HepG2 (cell line): ENCODE measurements around the gene FBXW2. TPM values are rescaled to one million over a fixed set of nuclear protein-coding genes. Genes with fewer than 3 reads are reported as not detected.

ENCODE experiments used
- ATAC-seq: fragments of 200-7000 bp; cut with Tn5 transposase; 3 replicates; pipeline ENCODE4 v1.9.1; 2020; ENCODE audit warnings: mild to moderate bottlenecking, moderate library complexity
- BruUV-seq: library from RNA; stranded (reverse); fragments of 400-500 nt; replicated peaks from 2 replicates; lab custom pipeline; 2021; lab: Mats Ljungman, UMichigan
- CTCF ChIA-PET: fragments of 300-600 bp; formaldehyde crosslinking; extraction: SDS; loops from one replicate; lab custom pipeline; 2021; ENCODE audit warnings: low total read pairs, inconsistent platforms, low intra/inter-chr PET ratio; lab: Yijun Ruan, JAX
- POLR2A ChIA-PET: fragments of 350-600 bp; sonication (Branson Sonifier 250); formaldehyde crosslinking; loops from one replicate; lab custom pipeline; 2020; ENCODE audit warnings: antibody characterized with exemption, inconsistent platforms; lab: Yijun Ruan, JAX
- DNase-seq: peaks from one replicate; pipeline ENCODE4 v3.0.0-alpha.2; 2015; ENCODE audit warnings: low spot score
- FAIRE-seq: peaks from 3 replicates; lab custom pipeline; 2011; peaks lifted over from hg19 to GRCh38; lab: Jason Lieb, UNC
- H2AFZ ChIP-seq: one replicate; pipeline ENCODE4 v1.6.1; 2011; ENCODE audit warnings: low read length, inconsistent platforms
- H3K27ac ChIP-seq: fragments of 300-600 bp; 3 replicates; pipeline ENCODE4 v1.8.0; 2011; ENCODE audit warnings: mixed run types, mild to moderate bottlenecking, mixed read lengths, low read length, inconsistent platforms; ENCODE audit not compliant: insufficient read depth; ENCODE audit errors: extremely low read length
- H3K27me3 ChIP-seq, 2 experiments: fragments of 200-600 bp in 1 of 2; 2 replicates in 1 of 2; 3 replicates in 1 of 2; pipeline versions ENCODE4 v1.6.0 to v1.8.0; 2011; ENCODE audit warnings: low read length in 2 of 2, mild to moderate bottlenecking in 2 of 2, moderate library complexity in 2 of 2, inconsistent platforms in 1 of 2; ENCODE audit not compliant: insufficient read depth in 2 of 2, control insufficient read depth in 1 of 2
- H3K36me3 ChIP-seq, 2 experiments: fragments of 200-600 bp in 1 of 2; replicated peaks in 1 of 2; 2 replicates in 1 of 2; 3 replicates in 1 of 2; pipeline versions ENCODE4 v1.5.1 to v1.8.0; 2011; ENCODE audit warnings: low read length in 2 of 2, inconsistent platforms in 1 of 2; ENCODE audit not compliant: insufficient read depth in 2 of 2, control insufficient read depth in 1 of 2
- H3K4me1 ChIP-seq: 2 replicates; pipeline ENCODE4 v1.5.1; 2012; ENCODE audit warnings: low read length, inconsistent platforms; ENCODE audit not compliant: insufficient read depth
- H3K4me2 ChIP-seq: 2 replicates; pipeline ENCODE4 v1.6.0; 2011; ENCODE audit warnings: low read depth, low read length, inconsistent platforms
- H3K4me3 ChIP-seq, 3 experiments: fragments of 200-600 bp in 1 of 3; sonication (generic), shearing (Covaris generic) in 1 of 3; replicated peaks in 1 of 3; 2 replicates each; pipeline ENCODE4 v1.5.1; 2011 to 2016; ENCODE audit warnings: low read length in 3 of 3, inconsistent platforms in 2 of 3, low read depth in 2 of 3, mild to moderate bottlenecking in 2 of 3, control low read depth in 1 of 3, mixed read lengths in 1 of 3; ENCODE audit not compliant: insufficient read depth in 1 of 3
- H3K79me2 ChIP-seq: one replicate; pipeline ENCODE4 v1.6.1; 2011; ENCODE audit warnings: low read length, inconsistent platforms; ENCODE audit not compliant: insufficient read depth
- H3K9ac ChIP-seq: 2 replicates; pipeline ENCODE4 v1.6.0; 2011; ENCODE audit warnings: mild to moderate bottlenecking, low read depth, low read length, inconsistent platforms; ENCODE audit not compliant: insufficient read depth
- H3K9me3 ChIP-seq: 2 replicates; pipeline ENCODE4 v1.5.1; 2012; ENCODE audit warnings: mild to moderate bottlenecking, low read length
- H4K20me1 ChIP-seq: 2 replicates; pipeline ENCODE4 v1.6.0; 2011; ENCODE audit warnings: inconsistent platforms, mild to moderate bottlenecking, low read length, moderate library complexity; ENCODE audit not compliant: insufficient read depth
- CAMTA2 ChIP-seq: sonication (generic); formaldehyde crosslinking; IDR thresholded peaks from 2 replicates; pipeline ENCODE4 v1.4.0; 2020; ENCODE audit warnings: mild to moderate bottlenecking, missing genetic modification reagents, borderline replicate concordance
- CBX5 ChIP-seq: sonication (generic); formaldehyde crosslinking; IDR thresholded peaks from 2 replicates; pipeline ENCODE4 v1.4.0; 2020; ENCODE audit warnings: missing genetic modification reagents, borderline replicate concordance
- CCAR2 ChIP-seq: fragments of 200-400 bp; formaldehyde crosslinking; optimal IDR thresholded peaks from 2 replicates; pipeline ENCODE3; 2018; ENCODE audit warnings: low read depth, mild to moderate bottlenecking, low read length, moderate library complexity
- CEBPG ChIP-seq: IDR thresholded peaks from 2 replicates; pipeline ENCODE4 v1.6.1; 2016
- CREB1 ChIP-seq, 2 experiments: fragments of 450-650 bp in 1 of 2; IDR thresholded peaks; 2 replicates each; pipeline ENCODE4 v1.6.1; 2016 to 2017; ENCODE audit warnings: control low read depth in 1 of 2, mild to moderate bottlenecking in 1 of 2, missing compliant biosample characterization in 1 of 2, missing genetic modification characterization in 1 of 2
- DMAP1 ChIP-seq: IDR thresholded peaks from 2 replicates; pipeline ENCODE4 v1.6.1; 2016
- DNMT3B ChIP-seq: conservative IDR thresholded peaks from 2 replicates; pipeline ENCODE4 v1.6.1; 2016; ENCODE audit warnings: missing biosample characterization, control low read depth
- EP300 ChIP-seq, 3 experiments: sonication (generic) in 1 of 3; formaldehyde crosslinking in 1 of 3; IDR thresholded peaks; 2 replicates each; pipeline versions ENCODE4 v1.5.1 to v1.6.1; 2011 to 2020; ENCODE audit warnings: low read depth in 2 of 3, low read length in 2 of 3, borderline replicate concordance in 1 of 3, improper control_type of control experiment in 1 of 3, mild to moderate bottlenecking in 1 of 3, missing genetic modification reagents in 1 of 3, moderate library complexity in 1 of 3
- FOSL2 ChIP-seq: sonication (generic); formaldehyde crosslinking; IDR thresholded peaks from 2 replicates; pipeline ENCODE4 v1.4.0; 2020; ENCODE audit warnings: missing genetic modification reagents
- GATAD2A ChIP-seq: IDR thresholded peaks from 2 replicates; pipeline ENCODE4 v1.6.1; 2016
- HDAC2 ChIP-seq: sonication (generic); formaldehyde crosslinking; IDR thresholded peaks from 2 replicates; pipeline ENCODE4 v1.4.0; 2020; ENCODE audit warnings: missing genetic modification reagents
- HMG20A ChIP-seq: IDR thresholded peaks from 2 replicates; pipeline ENCODE4 v1.6.1; 2016; ENCODE audit warnings: borderline replicate concordance
- NCOA2 ChIP-seq: sonication (generic); formaldehyde crosslinking; IDR thresholded peaks from 2 replicates; pipeline ENCODE4 v1.8.0; 2022; ENCODE audit warnings: inconsistent platforms
- RXRA ChIP-seq: sonication (generic); formaldehyde crosslinking; IDR thresholded peaks from 2 replicates; pipeline ENCODE4 v1.5.1; 2020; ENCODE audit warnings: missing genetic modification reagents
- TCF7 ChIP-seq: sonication (generic); IDR thresholded peaks from 2 replicates; pipeline ENCODE4 v1.6.1; 2016; ENCODE audit warnings: antibody characterized with exemption, low read depth
- ZNF556 ChIP-seq: sonication (generic); formaldehyde crosslinking; IDR thresholded peaks from 2 replicates; pipeline ENCODE4 v1.4.0; 2020; ENCODE audit warnings: mild to moderate bottlenecking, missing genetic modification reagents, borderline replicate concordance
- ZNF713 ChIP-seq: sonication (generic); formaldehyde crosslinking; IDR thresholded peaks from 2 replicates; pipeline ENCODE4 v1.4.0; 2020; ENCODE audit warnings: mild to moderate bottlenecking, missing genetic modification reagents
- ZNF775 ChIP-seq: sonication (generic); formaldehyde crosslinking; IDR thresholded peaks from 2 replicates; pipeline ENCODE4 v1.4.0; 2020; ENCODE audit warnings: missing genetic modification reagents, mild to moderate bottlenecking, moderate library complexity, borderline replicate concordance
- WGBS: methylation state at CpG from one replicate; pipeline ENCODE4 v1.1.6; 2017; ENCODE audit warnings: low lambda C conversion rate; 5-methylcytosine and 5-hydroxymethylcytosine counted together
- in situ Hi-C: cut with HindIII; loops from 2 replicates; pipeline ENCODE4 v1.10.0; 2017; ENCODE audit warnings: low pct_unique_long_range_greater_than_20kb; ENCODE audit not compliant: extremely low pct_ligation_motif_present
- intact Hi-C: fragments of 100-400 bp; cut with micrococcal nuclease; formaldehyde crosslinking; loops from one replicate; pipeline ENCODE4 v1.10.0; 2022; ENCODE audit not compliant: unreplicated experiment
- polyA plus RNA-seq, 8 experiments: library from polyadenylated mRNA; depleted of rRNA in 3 of 8; stranded (reverse) in 7 of 8; unstranded in 1 of 8; fragments of >200 nt; fragmentation: Illumina TruSeq in 4 of 8; extraction: Trizol in 4 of 8; gene quantifications; 2 replicates each; pipeline versions ENCODE4 v1.2.1 to v1.2.3, GENCODE V29; 2011 to 2016; ENCODE audit warnings: low read depth in 4 of 8, missing spikeins in 1 of 8, mixed read lengths in 1 of 8; ENCODE audit not compliant: insufficient read depth in 1 of 8
- total RNA-seq, 5 experiments: library from RNA; depleted of rRNA; stranded (reverse); fragments of >200 nt; fragmentation: Illumina TruSeq; extraction: Trizol; gene quantifications; 2 replicates each; pipeline ENCODE4 v1.2.3, GENCODE V29; 2016; ENCODE audit warnings: low read depth in 1 of 5
- TF ChIP-seq, protein P1 (sequence below): sonication (generic); formaldehyde crosslinking; IDR thresholded peaks from 2 replicates; pipeline ENCODE4 v1.4.0; 2020; ENCODE audit warnings: mild to moderate bottlenecking, missing genetic modification reagents, borderline replicate concordance
- TF ChIP-seq, protein P2 (sequence below): sonication (generic); formaldehyde crosslinking; IDR thresholded peaks from 2 replicates; pipeline ENCODE4 v1.4.0; 2020; ENCODE audit warnings: missing genetic modification reagents, borderline replicate concordance

FBXW2 gene
- total and polyA plus RNA-seq, 2 of the 13 experiments (the other 11 are each of a cell fraction or from before 2014, with no cell fraction given) = 35.4 to 43.1 TPM

DNA sequence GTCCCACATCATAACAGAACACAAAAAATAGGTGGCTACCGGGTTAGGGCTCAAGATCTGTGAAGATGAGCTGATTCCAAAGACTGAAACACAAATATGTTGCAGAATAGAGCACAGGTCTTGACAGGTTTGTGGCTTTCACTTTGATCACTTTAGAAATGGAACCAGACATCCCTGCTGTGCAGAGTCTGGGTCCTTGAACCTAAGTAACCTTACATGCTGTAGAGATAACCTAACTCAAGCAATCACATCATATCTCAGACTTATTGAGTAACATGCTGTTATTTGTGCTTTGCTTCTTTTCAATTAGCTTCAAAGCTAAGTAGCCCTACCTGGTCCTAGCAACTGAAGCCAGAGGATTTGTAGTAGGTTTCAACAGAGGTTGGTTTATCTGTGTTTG is 24.3 kb downstream of the FBXW2 start:
- peak; percentile 62 for DNase-seq
- POLR2A ChIA-PET = interaction anchor here (1.3 to 5.2 kb wide), 3 partner anchors 10 to 74 kb away, joined by 3 to 76 read pairs (median 52); partner anchors contain the start of genes FBXW2 and PSMD5
- Histone ChIP-seq H3K36me3 (peaks cover 7 to 45% of the 10 kb centered on the region in 2 experiments), H3K9me3 (no peaks in the 10 kb centered on the region), H3K79me2 (no peaks in the 10 kb centered on the region), H3K4me1 (peaks cover 48% of the 10 kb centered on the region), H3K9ac (no peak overlapping the region), H4K20me1 (no peaks in the 10 kb centered on the region), H3K4me3 (no peak overlapping the region), H2AFZ (no peak overlapping the region), H3K27ac (peak overlapping the region; percentile 26), H3K4me2 (no peak overlapping the region), H3K27me3 (no peaks in the 10 kb centered on the region)
- intact Hi-C loops = no loop called here
- FAIRE-seq = peak; percentile 92
- BruUV-seq = no TSS peak
- peak; percentile 55 for ATAC-seq
- 12% methylated on average over 1 of the region's 1 CpG for whole genome bisulfite sequencing
- in situ Hi-C loops = no loop called here
- CTCF ChIA-PET = no interaction called here
- TF ChIP-seq CBX5 (CRISPR knock-in tag) = no peak
- peak; percentile 56; the same call in 1 of the 2 replicates for TF ChIP-seq TCF7
- TF ChIP-seq CEBPG (CRISPR knock-in tag) = peak; percentile 63
- peak; percentile 84 for TF ChIP-seq GATAD2A (CRISPR knock-in tag)
- TF ChIP-seq HDAC2 (CRISPR knock-in tag) = peak; percentile 43; the same call in 1 of the 2 replicates
- TF ChIP-seq EP300 (IDR thresholded peaks at IDR 0.05; ENCODE audit: low read depth in 2 of 2, low read length in 2 of 2) = peak in 1 of 2 experiments; percentile 84; a peak in 2 of 4 replicates
- TF ChIP-seq EP300 (CRISPR knock-in tag; IDR thresholded peaks at IDR 0.05; ENCODE audit: borderline replicate concordance) = no peak; the same call in 1 of the 2 replicates
- TF ChIP-seq CCAR2 = no peak
- no peak for TF ChIP-seq CAMTA2 (CRISPR knock-in tag)
- TF ChIP-seq, protein P1, sequence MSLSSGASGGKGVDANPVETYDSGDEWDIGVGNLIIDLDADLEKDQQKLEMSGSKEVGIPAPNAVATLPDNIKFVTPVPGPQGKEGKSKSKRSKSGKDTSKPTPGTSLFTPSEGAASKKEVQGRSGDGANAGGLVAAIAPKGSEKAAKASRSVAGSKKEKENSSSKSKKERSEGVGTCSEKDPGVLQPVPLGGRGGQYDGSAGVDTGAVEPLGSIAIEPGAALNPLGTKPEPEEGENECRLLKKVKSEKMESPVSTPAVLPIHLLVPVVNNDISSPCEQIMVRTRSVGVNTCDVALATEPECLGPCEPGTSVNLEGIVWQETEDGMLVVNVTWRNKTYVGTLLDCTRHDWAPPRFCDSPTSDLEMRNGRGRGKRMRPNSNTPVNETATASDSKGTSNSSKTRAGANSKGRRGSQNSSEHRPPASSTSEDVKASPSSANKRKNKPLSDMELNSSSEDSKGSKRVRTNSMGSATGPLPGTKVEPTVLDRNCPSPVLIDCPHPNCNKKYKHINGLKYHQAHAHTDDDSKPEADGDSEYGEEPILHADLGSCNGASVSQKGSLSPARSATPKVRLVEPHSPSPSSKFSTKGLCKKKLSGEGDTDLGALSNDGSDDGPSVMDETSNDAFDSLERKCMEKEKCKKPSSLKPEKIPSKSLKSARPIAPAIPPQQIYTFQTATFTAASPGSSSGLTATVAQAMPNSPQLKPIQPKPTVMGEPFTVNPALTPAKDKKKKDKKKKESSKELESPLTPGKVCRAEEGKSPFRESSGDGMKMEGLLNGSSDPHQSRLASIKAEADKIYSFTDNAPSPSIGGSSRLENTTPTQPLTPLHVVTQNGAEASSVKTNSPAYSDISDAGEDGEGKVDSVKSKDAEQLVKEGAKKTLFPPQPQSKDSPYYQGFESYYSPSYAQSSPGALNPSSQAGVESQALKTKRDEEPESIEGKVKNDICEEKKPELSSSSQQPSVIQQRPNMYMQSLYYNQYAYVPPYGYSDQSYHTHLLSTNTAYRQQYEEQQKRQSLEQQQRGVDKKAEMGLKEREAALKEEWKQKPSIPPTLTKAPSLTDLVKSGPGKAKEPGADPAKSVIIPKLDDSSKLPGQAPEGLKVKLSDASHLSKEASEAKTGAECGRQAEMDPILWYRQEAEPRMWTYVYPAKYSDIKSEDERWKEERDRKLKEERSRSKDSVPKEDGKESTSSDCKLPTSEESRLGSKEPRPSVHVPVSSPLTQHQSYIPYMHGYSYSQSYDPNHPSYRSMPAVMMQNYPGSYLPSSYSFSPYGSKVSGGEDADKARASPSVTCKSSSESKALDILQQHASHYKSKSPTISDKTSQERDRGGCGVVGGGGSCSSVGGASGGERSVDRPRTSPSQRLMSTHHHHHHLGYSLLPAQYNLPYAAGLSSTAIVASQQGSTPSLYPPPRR (CRISPR knock-in tag) = peak; percentile 24; the same call in 1 of the 2 replicates
- no peak for TF ChIP-seq ZNF775 (CRISPR knock-in tag)
- peak; percentile 64; the same call in 1 of the 2 replicates for TF ChIP-seq HMG20A (CRISPR knock-in tag)
- no peak for TF ChIP-seq ZNF556 (CRISPR knock-in tag)
- no peak for TF ChIP-seq ZNF713
- peak; percentile 52; the same call in 1 of the 2 replicates for TF ChIP-seq FOSL2 (CRISPR knock-in tag)
- TF ChIP-seq RXRA (CRISPR knock-in tag) = peak; percentile 69; the same call in 1 of the 2 replicates
- no peak for TF ChIP-seq DMAP1 (CRISPR knock-in tag)
- TF ChIP-seq NCOA2 = peak; percentile 79
- TF ChIP-seq, protein P2, sequence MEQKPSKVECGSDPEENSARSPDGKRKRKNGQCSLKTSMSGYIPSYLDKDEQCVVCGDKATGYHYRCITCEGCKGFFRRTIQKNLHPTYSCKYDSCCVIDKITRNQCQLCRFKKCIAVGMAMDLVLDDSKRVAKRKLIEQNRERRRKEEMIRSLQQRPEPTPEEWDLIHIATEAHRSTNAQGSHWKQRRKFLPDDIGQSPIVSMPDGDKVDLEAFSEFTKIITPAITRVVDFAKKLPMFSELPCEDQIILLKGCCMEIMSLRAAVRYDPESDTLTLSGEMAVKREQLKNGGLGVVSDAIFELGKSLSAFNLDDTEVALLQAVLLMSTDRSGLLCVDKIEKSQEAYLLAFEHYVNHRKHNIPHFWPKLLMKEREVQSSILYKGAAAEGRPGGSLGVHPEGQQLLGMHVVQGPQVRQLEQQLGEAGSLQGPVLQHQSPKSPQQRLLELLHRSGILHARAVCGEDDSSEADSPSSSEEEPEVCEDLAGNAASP (CRISPR knock-in tag) = peak; percentile 83; the same call in 1 of the 2 replicates
- no peak for TF ChIP-seq DNMT3B (CRISPR knock-in tag)
- TF ChIP-seq CREB1 (IDR thresholded peaks at IDR 0.05) = no peak
- peak; percentile 46; the same call in 1 of the 2 replicates for TF ChIP-seq CREB1 (CRISPR knock-in tag; IDR thresholded peaks at IDR 0.05)
